GM21390 (cell line): ENCODE results near the gene GPD1L.
"Not testable (repeated sequence)": the region's sequence is repeated elsewhere in the genome, so short reads cannot be mapped to it uniquely, and the experiment has no call there.

Source experiments
- ATAC-seq: cut with Tn5 transposase; IDR thresholded peaks from one replicate; pipeline ENCODE4 v1.9.1; 2021; ENCODE audit not compliant: unreplicated experiment

Gene GPD1L

DNA sequence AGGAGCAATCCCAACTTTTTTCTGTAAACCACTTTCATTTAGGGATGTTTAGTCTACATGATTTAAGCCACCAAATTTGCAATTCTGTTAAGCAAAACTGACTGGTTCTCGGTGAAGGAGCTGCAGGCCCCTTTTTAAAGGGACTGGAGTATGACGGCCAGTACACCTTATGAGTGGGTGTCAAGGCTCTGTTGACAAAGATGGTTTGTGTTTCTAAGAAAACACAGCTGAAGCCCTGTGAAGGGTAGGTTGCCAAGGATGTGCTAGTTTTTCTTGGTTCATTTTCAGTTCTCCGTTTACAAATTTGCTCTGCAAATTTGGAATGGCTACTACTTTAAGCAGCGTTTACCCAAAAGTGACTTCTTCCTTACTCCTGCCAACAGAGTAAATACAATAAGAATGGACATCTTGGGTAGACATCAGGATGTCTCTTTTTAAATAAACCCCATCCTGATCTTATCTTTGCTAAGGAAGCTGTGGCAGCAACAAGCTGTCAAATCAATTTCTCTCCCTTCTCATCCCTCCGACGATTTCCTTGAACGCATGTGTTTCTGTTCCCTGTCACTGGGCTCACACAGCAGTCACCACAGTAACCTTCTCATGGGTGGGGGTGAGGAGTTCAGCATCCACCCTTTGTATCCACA lies 73.8 kb downstream of the GPD1L start:
- ATAC-seq: no peak

- no peak for ATAC-seq
These were observed 74.9 kb downstream of the GPD1L start for GRCh38 chr3:32181365-32181764.

DNA sequence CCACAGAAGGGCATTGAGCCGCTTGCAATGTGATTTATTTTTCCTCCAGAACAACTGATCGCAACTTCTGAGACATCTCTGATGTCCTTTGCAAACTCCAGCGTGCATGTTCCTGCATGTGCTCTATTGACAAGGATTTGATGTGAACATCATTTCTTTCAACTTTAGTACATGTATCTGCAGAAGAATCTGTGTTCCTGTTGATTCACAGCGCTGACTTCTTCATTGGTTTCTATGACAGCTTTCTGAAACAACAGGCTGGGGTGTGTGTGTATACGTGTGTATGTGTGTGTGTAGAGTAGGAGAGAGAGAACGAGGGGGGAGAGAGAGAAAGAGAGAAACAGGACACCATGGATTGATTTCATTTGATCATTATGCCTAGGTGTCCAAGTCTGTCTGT lies 75.4 kb downstream of the GPD1L start:
- no peak for ATAC-seq

DNA sequence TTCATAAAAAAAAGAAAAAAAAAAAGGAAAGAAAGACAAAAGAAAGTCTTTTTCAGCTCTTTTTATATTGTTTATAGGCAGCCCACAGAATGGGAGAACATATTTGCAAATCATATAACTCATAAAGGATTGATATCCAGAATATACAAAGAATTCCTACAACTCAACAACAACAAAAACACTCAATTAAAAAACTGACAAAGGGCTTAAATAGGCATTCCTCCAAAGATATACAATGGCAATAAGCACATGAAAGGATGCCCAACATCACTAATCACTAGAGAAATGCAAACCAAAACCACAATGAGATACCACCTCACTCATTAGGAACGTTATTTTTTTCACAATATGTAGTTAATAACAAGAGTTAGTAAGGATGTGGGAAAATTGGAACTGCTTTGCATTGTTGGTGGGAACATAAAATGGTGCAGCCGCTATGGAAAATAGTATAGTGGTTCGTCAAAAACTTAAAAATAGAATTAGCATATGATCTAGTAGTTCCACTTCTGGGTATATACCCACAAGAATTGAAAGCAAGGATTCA lies 77.8 kb downstream of the GPD1L start:
- ATAC-seq: no peak

GRCh38 chr3:32186097-32186496 lies 79.7 kb downstream of the GPD1L start:
- no peak for ATAC-seq

DNA sequence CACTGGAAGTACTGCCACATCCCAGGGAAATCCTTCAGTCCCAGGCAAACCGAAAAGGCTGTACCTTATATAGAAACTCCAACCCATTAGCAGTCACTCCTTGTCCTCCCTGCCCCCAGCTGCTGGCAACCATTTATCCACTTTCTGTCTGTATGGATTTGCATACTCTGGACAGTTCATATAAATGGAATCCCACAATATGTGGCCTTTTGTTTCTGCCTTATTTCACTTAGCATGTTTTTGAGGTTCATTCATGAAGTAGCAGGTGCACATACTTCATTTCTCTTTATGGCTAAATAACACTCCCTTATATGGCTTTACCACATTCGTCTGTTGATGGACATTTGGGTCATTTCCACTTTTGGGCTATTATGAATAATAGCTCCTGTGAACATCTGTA lies 80.5 kb downstream of the GPD1L start:
- ATAC-seq: no peak

DNA sequence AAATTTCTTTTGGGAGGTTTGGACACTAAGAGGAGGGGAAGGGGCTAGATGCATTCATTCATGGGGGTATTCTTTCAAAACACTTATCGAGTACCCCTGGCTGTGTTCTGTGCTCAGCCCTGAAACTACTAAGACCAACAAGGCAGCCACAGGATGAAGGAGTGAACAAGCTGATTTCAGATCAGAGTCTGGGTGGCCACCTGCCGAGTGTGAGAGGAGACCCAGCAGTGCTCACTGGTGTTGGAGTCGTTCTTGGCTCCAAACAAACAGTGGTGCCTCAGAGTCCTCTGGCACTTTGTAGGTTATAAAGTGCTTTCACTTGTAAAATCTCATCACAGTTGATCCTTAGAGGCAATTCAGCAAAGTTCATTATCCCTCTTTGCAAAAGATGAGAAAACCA lies 83.3 kb downstream of the GPD1L start:
- ATAC-seq: no peak

GRCh38 chr3:32190556-32190955 lies 84.1 kb downstream of the GPD1L start:
- not testable (repeated sequence) for ATAC-seq

- no peak for ATAC-seq
These were observed 86.7 kb downstream of the GPD1L start for GRCh38 chr3:32193101-32193500.

- ATAC-seq: no peak
These were observed 88.2 kb downstream of the GPD1L start for GRCh38 chr3:32194653-32195052.

GRCh38 chr3:32195995-32196540 lies 89.6 kb downstream of the GPD1L start:
- no peak for ATAC-seq

- ATAC-seq: no peak
These were observed 91.6 kb downstream of the GPD1L start for GRCh38 chr3:32197991-32198390.

DNA sequence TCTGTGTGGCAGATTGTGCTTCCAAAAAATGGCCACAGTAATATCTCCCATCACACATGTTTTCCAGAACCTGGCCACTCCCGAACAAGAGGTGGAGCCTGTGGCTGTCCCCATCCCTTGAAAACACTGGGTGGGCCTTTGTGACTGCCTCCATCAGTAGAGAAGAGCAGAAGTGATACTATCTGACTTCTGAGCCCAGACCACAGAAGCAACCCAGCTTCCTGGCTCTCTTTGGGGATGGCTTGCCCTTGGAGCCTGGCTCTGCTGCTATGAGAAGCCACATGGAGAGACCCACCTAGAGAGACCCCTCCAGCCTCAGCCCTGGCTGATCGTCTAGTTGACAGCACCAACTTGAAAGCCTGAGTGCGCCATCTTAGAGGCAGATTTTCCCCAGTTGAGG lies 92.3 kb downstream of the GPD1L start:
- no peak for ATAC-seq

DNA sequence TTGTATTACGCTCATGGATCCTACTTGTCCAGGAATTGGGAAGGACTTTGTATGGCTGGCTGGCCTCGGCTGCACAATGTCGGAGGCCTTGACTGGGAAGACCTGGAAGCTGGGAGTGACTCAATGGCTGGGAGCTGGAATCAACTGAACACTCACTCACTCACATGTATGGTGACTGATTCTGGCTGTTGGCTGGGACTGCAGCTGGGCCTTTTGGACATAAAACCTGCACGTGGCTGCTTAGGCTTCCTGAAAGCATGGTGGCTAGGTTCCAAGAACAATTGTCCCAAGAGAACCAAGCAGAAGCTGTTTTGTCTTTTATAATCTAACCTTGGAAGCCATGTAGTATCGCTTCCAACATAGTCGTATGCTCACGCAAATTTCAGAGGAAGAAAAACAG lies 94.1 kb downstream of the GPD1L start:
- no peak for ATAC-seq

DNA sequence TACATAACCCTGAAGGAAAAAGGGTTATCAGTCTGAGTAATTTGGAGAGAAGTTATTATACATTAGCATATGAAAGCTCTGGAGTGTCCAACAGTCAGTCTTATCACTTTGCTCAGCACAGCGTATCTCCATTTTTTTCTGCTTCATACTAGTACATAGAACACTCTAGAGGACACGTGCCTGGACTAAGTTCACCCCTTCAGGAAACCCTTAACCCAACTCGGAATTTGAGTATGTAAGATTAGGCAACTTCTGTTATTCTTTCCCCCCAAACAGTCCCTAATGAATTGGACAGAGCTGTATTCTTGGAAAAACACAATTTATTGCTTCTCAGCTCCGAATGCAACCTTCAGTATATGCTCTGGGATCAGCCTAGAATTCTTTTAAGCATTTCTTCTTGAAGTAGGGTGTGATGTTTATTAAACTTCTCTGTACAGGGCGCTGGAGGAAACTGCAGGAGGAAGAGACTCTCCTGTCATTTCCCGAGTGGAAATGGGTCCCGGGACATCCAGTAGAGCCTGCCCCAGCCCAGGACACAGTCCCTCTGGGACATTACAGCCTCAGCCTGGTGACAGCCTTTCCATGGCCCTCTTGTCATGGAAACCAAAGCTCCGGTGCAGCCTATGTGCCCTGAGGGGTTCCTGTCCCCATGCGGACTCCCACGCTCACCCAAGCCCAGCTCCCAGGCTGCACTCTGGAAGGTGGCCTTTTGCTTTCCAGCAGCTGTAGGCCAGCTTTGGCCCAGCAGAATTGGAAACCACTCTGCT lies 94.8 kb downstream of the GPD1L start:
- ATAC-seq: no peak

DNA sequence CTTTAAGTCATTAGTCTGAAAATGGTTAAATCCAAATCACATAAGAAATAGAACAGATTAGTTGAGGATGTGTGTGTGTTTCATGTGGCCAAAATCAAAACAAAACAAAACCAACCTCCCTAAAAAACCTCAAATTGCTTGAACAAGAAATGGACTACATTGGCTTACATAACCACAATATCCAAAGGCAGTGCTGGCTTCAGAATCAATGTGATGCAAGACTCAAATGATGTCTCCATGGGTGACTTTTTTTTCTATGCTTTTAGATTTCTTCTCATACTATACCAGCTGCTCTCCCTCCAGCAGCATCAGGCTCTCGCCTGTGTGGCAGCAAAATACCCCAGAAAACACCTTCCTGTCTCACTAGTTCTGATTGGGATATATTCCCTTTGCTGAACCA lies 96.1 kb downstream of the GPD1L start:
- no peak for ATAC-seq

GRCh38 chr3:32203854-32204253 lies 97.4 kb downstream of the GPD1L start:
- ATAC-seq: no peak

GRCh38 chr3:32208447-32208846 lies 102.0 kb downstream of the GPD1L start:
- no peak for ATAC-seq

- no peak for ATAC-seq
These were observed 108.8 kb downstream of the GPD1L start for GRCh38 chr3:32215185-32215584.

- no peak for ATAC-seq
These were observed 109.9 kb downstream of the GPD1L start for GRCh38 chr3:32216172-32216783.

- ATAC-seq: no peak
These were observed 110.9 kb downstream of the GPD1L start for GRCh38 chr3:32217339-32217738.
